GM10266 (cell line): Measurements from ENCODE around the gene CARTPT.

Experiments used
- DNase-seq: peaks from one replicate; pipeline ENCODE4 v3.0.0; 2012; ENCODE audit errors: extremely low spot score
- CTCF ChIP-seq: IDR thresholded peaks from 2 replicates; pipeline ENCODE4 v1.5.1; 2012; ENCODE audit warnings: mild to moderate bottlenecking, low read depth; ENCODE audit not compliant: control insufficient read depth, insufficient read depth; ENCODE audit errors: missing control alignments

Gene CARTPT

GRCh38 chr5:71705421-71705820, 13.7 kb upstream of the CARTPT start:
- no peak for TF ChIP-seq CTCF
- no peak for DNase-seq

GRCh38 chr5:71706906-71707305, 12.2 kb upstream of the CARTPT start:
- DNase-seq = no peak
- no peak for TF ChIP-seq CTCF

GRCh38 chr5:71711610-71712009, 7.5 kb upstream of the CARTPT start:
- no peak for DNase-seq
- no peak for TF ChIP-seq CTCF

GRCh38 chr5:71714911-71715310, 4.2 kb upstream of the CARTPT start:
- DNase-seq = no peak

GRCh38 chr5:71727978-71728377, 8.9 kb downstream of the CARTPT start:
- TF ChIP-seq CTCF = no peak
- no peak for DNase-seq

More at GRCh38 chr5:71714911-71715310, 4.2 kb upstream of the CARTPT start:
- TF ChIP-seq CTCF = no peak

GRCh38 chr5:71731015-71731414, 11.9 kb downstream of the CARTPT start:
- no peak for DNase-seq
- no peak for TF ChIP-seq CTCF

- TF ChIP-seq CTCF = no peak
- no peak for DNase-seq
Observed at GRCh38 chr5:71732011-71732410, 12.9 kb downstream of the CARTPT start.

- no peak for TF ChIP-seq CTCF
- no peak for DNase-seq
Observed at GRCh38 chr5:71734141-71734540, 15.1 kb downstream of the CARTPT start.
